HEK293 (cell line): ENCODE data around the gene ZBTB43.

ENCODE experiments used
- HIC1 ChIP-seq: fragments of 450-650 bp; formaldehyde crosslinking; IDR thresholded peaks from 2 replicates; pipeline ENCODE4 v1.5.1; 2016; ENCODE audit warnings: missing biosample characterization, missing genetic modification characterization
- MZF1 ChIP-seq: fragments of 450-650 bp; formaldehyde crosslinking; IDR thresholded peaks from 2 replicates; pipeline ENCODE4 v1.5.1; 2017; ENCODE audit warnings: missing biosample characterization, missing genetic modification characterization, borderline replicate concordance
- SCRT2 ChIP-seq: fragments of 450-650 bp; formaldehyde crosslinking; IDR thresholded peaks from 2 replicates; pipeline ENCODE4 v1.5.1; 2016; ENCODE audit warnings: missing biosample characterization, missing genetic modification characterization
- SP2 ChIP-seq: fragments of 450-650 bp; formaldehyde crosslinking; IDR thresholded peaks from 2 replicates; pipeline ENCODE4 v1.5.1; 2016; ENCODE audit warnings: missing biosample characterization, missing genetic modification characterization
- TRIM28 ChIP-seq: IDR thresholded peaks from 2 replicates; pipeline ENCODE4 v1.6.1; 2011; ENCODE audit warnings: low read length, control low read depth, borderline replicate concordance
- ZBTB1 ChIP-seq: fragments of 450-650 bp; formaldehyde crosslinking; IDR thresholded peaks from 2 replicates; pipeline ENCODE4 v1.5.1; 2016; ENCODE audit warnings: missing biosample characterization, missing genetic modification characterization
- ZNF112 ChIP-seq: fragments of 450-650 bp; formaldehyde crosslinking; IDR thresholded peaks from 2 replicates; pipeline ENCODE4 v1.5.0; 2017; ENCODE audit warnings: missing biosample characterization, missing genetic modification characterization
- ZNF138 ChIP-seq: fragments of 450-650 bp; formaldehyde crosslinking; IDR thresholded peaks from 2 replicates; pipeline ENCODE4 v1.5.1; 2016; ENCODE audit warnings: missing biosample characterization, missing genetic modification characterization, borderline replicate concordance
- ZNF18 ChIP-seq: fragments of 450-650 bp; formaldehyde crosslinking; IDR thresholded peaks from 2 replicates; pipeline ENCODE4 v1.5.1; 2016; ENCODE audit warnings: missing biosample characterization, missing genetic modification characterization
- ZNF214 ChIP-seq: fragments of 450-650 bp; formaldehyde crosslinking; IDR thresholded peaks from 2 replicates; pipeline ENCODE4 v1.5.1; 2017; ENCODE audit warnings: missing biosample characterization, mild to moderate bottlenecking, missing genetic modification characterization, borderline replicate concordance
- ZNF324 ChIP-seq: fragments of 450-650 bp; formaldehyde crosslinking; IDR thresholded peaks from 2 replicates; pipeline ENCODE4 v1.5.1; 2016; ENCODE audit warnings: missing biosample characterization, missing genetic modification characterization
- ZNF354C ChIP-seq: fragments of 450-650 bp; formaldehyde crosslinking; IDR thresholded peaks from 2 replicates; pipeline ENCODE4 v1.5.1; 2016; ENCODE audit warnings: missing biosample characterization, missing genetic modification characterization, low read depth, borderline replicate concordance
- ZNF423 ChIP-seq: fragments of 450-650 bp; formaldehyde crosslinking; IDR thresholded peaks from 2 replicates; pipeline ENCODE4 v1.5.1; 2016; ENCODE audit warnings: missing biosample characterization, missing genetic modification characterization
- ZNF514 ChIP-seq: fragments of 450-650 bp; formaldehyde crosslinking; IDR thresholded peaks from 2 replicates; pipeline ENCODE4 v1.5.1; 2016; ENCODE audit warnings: missing biosample characterization, missing genetic modification characterization
- ZNF544 ChIP-seq: fragments of 450-650 bp; formaldehyde crosslinking; IDR thresholded peaks from 2 replicates; pipeline ENCODE4 v1.5.0; 2017; ENCODE audit warnings: missing biosample characterization, missing genetic modification characterization
- ZNF555 ChIP-seq: fragments of 450-650 bp; formaldehyde crosslinking; conservative IDR thresholded peaks from 2 replicates; pipeline ENCODE4 v1.5.1; 2017; ENCODE audit warnings: missing biosample characterization, mild to moderate bottlenecking, missing genetic modification characterization, inconsistent platforms
- ZNF596 ChIP-seq: fragments of 450-650 bp; IDR thresholded peaks from 2 replicates; pipeline ENCODE4 v1.5.0; 2018; ENCODE audit warnings: missing biosample characterization, mild to moderate bottlenecking, missing genetic modification characterization, moderate library complexity
- ZNF626 ChIP-seq: fragments of 450-650 bp; sonication (Bioruptor Pico); formaldehyde crosslinking; IDR thresholded peaks from 2 replicates; pipeline ENCODE4 v1.5.1; 2018; ENCODE audit warnings: missing biosample characterization, missing genetic modification characterization, inconsistent platforms
- ZNF660 ChIP-seq: fragments of 450-650 bp; IDR thresholded peaks from 2 replicates; pipeline ENCODE4 v1.5.1; 2018; ENCODE audit warnings: missing biosample characterization, mild to moderate bottlenecking, missing genetic modification characterization
- ZNF704 ChIP-seq: fragments of 450-650 bp; formaldehyde crosslinking; IDR thresholded peaks from 2 replicates; pipeline ENCODE4 v1.5.1; 2016; ENCODE audit warnings: missing biosample characterization, missing genetic modification characterization
- ZNF777 ChIP-seq: fragments of 450-650 bp; formaldehyde crosslinking; IDR thresholded peaks from 2 replicates; pipeline ENCODE4 v1.5.1; 2017; ENCODE audit warnings: missing biosample characterization, missing genetic modification characterization, borderline replicate concordance
- ZNF785 ChIP-seq: fragments of 450-650 bp; formaldehyde crosslinking; IDR thresholded peaks from 2 replicates; pipeline ENCODE4 v1.5.1; 2016; ENCODE audit warnings: missing biosample characterization, missing genetic modification characterization
- TF ChIP-seq, protein P1 (sequence below): fragments of 450-650 bp; formaldehyde crosslinking; IDR thresholded peaks from 2 replicates; pipeline ENCODE4 v1.5.1; 2016; ENCODE audit warnings: missing biosample characterization, missing genetic modification characterization, borderline replicate concordance
- TF ChIP-seq, protein P2 (sequence below): fragments of 450-650 bp; IDR thresholded peaks from 2 replicates; pipeline ENCODE4 v1.5.1; 2018; ENCODE audit warnings: missing biosample characterization, mild to moderate bottlenecking, missing genetic modification characterization
- TF ChIP-seq, protein P3 (sequence below): sonication (generic); formaldehyde crosslinking; IDR thresholded peaks from 2 replicates; pipeline ENCODE4 v1.8.1; 2022; ENCODE audit warnings: mild to moderate bottlenecking, moderate library complexity, missing genetic modification reagents

The ZBTB43 gene

DNA sequence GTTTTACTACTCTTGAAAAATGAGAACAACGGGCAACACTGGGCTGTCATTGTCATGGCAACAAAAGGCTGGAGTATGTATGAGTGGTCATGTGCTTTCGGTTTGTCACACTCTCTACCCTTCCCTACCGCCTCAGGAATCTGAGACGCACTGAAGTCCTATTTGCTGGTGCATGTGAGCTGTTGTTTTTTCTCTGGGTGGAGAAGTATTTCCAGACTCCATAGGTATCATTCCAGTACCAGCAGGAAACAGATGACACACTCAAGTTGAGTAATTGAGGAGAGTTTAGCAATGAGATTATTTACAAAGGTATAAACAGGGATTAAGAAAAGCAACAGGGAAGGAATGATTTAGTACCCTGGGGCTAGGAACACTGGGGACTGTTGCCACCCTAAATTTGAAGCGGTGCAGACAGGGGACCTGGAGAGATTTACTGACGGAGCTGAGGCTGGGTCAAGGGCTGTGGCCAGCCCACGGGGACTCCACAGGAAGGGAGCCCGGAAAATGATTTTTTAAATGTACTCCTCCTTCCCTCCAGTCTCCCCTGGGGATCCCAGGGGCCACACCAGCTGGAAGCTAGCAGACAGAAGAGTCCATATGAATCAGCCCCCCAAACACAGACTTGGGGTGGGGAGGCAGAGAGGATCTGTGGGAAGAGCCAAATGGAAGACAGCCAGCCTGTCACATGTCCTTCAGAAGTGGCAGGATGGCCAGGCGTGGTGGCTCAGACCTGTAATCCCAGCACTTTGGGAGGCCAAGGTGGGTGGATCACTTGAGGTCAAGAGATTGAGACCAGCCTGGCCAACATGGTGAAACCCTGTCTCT is 13.2 kb upstream of the ZBTB43 start (continued):
- TF ChIP-seq, protein P1, sequence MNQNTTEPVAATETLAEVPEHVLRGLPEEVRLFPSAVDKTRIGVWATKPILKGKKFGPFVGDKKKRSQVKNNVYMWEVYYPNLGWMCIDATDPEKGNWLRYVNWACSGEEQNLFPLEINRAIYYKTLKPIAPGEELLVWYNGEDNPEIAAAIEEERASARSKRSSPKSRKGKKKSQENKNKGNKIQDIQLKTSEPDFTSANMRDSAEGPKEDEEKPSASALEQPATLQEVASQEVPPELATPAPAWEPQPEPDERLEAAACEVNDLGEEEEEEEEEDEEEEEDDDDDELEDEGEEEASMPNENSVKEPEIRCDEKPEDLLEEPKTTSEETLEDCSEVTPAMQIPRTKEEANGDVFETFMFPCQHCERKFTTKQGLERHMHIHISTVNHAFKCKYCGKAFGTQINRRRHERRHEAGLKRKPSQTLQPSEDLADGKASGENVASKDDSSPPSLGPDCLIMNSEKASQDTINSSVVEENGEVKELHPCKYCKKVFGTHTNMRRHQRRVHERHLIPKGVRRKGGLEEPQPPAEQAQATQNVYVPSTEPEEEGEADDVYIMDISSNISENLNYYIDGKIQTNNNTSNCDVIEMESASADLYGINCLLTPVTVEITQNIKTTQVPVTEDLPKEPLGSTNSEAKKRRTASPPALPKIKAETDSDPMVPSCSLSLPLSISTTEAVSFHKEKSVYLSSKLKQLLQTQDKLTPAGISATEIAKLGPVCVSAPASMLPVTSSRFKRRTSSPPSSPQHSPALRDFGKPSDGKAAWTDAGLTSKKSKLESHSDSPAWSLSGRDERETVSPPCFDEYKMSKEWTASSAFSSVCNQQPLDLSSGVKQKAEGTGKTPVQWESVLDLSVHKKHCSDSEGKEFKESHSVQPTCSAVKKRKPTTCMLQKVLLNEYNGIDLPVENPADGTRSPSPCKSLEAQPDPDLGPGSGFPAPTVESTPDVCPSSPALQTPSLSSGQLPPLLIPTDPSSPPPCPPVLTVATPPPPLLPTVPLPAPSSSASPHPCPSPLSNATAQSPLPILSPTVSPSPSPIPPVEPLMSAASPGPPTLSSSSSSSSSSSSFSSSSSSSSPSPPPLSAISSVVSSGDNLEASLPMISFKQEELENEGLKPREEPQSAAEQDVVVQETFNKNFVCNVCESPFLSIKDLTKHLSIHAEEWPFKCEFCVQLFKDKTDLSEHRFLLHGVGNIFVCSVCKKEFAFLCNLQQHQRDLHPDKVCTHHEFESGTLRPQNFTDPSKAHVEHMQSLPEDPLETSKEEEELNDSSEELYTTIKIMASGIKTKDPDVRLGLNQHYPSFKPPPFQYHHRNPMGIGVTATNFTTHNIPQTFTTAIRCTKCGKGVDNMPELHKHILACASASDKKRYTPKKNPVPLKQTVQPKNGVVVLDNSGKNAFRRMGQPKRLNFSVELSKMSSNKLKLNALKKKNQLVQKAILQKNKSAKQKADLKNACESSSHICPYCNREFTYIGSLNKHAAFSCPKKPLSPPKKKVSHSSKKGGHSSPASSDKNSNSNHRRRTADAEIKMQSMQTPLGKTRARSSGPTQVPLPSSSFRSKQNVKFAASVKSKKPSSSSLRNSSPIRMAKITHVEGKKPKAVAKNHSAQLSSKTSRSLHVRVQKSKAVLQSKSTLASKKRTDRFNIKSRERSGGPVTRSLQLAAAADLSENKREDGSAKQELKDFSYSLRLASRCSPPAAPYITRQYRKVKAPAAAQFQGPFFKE (tag by site-specific recombination), result no peak
- TF ChIP-seq HIC1 (tag by site-specific recombination), result peak; percentile 70; the same call in 1 of the 2 replicates
- TF ChIP-seq ZNF555 (tag by site-specific recombination), result no peak
- no peak for TF ChIP-seq ZNF785 (tag by site-specific recombination)
- peak; percentile 70 for TF ChIP-seq SCRT2
- no peak for TF ChIP-seq ZNF138 (tag by site-specific recombination)
- TF ChIP-seq TRIM28, result no peak; the same call in 1 of the 2 replicates
- 0 out of 2 replicates have a peak, but pooled peaks have one; percentile 33 for TF ChIP-seq ZNF324 (tag by site-specific recombination)
- TF ChIP-seq ZNF112 (tag by site-specific recombination), result no peak
- no peak for TF ChIP-seq SP2 (tag by site-specific recombination)
- TF ChIP-seq ZNF626 (tag by site-specific recombination), result no peak
- 0 out of 2 replicates have a peak, but pooled peaks have one; percentile 41 for TF ChIP-seq ZNF18
- TF ChIP-seq ZNF596 (tag by site-specific recombination), result no peak
- TF ChIP-seq ZNF660 (tag by site-specific recombination), result no peak
- TF ChIP-seq, protein P2, sequence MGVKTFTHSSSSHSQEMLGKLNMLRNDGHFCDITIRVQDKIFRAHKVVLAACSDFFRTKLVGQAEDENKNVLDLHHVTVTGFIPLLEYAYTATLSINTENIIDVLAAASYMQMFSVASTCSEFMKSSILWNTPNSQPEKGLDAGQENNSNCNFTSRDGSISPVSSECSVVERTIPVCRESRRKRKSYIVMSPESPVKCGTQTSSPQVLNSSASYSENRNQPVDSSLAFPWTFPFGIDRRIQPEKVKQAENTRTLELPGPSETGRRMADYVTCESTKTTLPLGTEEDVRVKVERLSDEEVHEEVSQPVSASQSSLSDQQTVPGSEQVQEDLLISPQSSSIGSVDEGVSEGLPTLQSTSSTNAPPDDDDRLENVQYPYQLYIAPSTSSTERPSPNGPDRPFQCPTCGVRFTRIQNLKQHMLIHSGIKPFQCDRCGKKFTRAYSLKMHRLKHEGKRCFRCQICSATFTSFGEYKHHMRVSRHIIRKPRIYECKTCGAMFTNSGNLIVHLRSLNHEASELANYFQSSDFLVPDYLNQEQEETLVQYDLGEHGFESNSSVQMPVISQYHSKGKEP (tag by site-specific recombination), result peak; percentile 72; the same call in 1 of the 2 replicates
- TF ChIP-seq ZNF514, result no peak
- TF ChIP-seq ZNF544 (tag by site-specific recombination), result no peak
- TF ChIP-seq ZNF704 (tag by site-specific recombination), result no peak
- TF ChIP-seq ZNF354C (tag by site-specific recombination), result no peak
- TF ChIP-seq, protein P3, sequence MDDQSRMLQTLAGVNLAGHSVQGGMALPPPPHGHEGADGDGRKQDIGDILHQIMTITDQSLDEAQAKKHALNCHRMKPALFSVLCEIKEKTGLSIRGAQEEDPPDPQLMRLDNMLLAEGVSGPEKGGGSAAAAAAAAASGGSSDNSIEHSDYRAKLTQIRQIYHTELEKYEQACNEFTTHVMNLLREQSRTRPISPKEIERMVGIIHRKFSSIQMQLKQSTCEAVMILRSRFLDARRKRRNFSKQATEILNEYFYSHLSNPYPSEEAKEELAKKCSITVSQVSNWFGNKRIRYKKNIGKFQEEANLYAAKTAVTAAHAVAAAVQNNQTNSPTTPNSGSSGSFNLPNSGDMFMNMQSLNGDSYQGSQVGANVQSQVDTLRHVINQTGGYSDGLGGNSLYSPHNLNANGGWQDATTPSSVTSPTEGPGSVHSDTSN (CRISPR knock-in tag), result no peak
- TF ChIP-seq MZF1 (tag by site-specific recombination), result peak; percentile 37; the same call in 1 of the 2 replicates
- no peak for TF ChIP-seq ZNF214 (tag by site-specific recombination)
- no peak for TF ChIP-seq ZBTB1 (tag by site-specific recombination)
- no peak for TF ChIP-seq ZNF777 (tag by site-specific recombination)
- no peak for TF ChIP-seq ZNF423 (tag by site-specific recombination)
